Endothelial cell of umbilical vein (primary cell): ENCODE data around the gene LRRC8C. TPM values are rescaled to one million over a fixed set of nuclear protein-coding genes. Genes with fewer than 3 reads are reported as not detected.

Experiments
- BruUV-seq: library from RNA; stranded (reverse); fragments of 400-500 nt; replicated peaks from 2 replicates; lab custom pipeline; 2021; lab: Mats Ljungman, UMichigan
- CTCF ChIA-PET: fragments of 300-600, 350-600 bp; sonication (Branson Sonifier 250); formaldehyde crosslinking; loops from one replicate; lab custom pipeline; 2021; ENCODE audit warnings: antibody characterized with exemption, inconsistent platforms; lab: Charles Lee
- POLR2A ChIA-PET: fragments of 300-600, 350-600 bp; sonication (Branson Sonifier 250); formaldehyde crosslinking; loops from one replicate; lab custom pipeline; 2021; ENCODE audit warnings: antibody characterized with exemption, inconsistent platforms; lab: Charles Lee
- DNase-seq: peaks from one replicate; pipeline ENCODE4 v3.0.0-alpha.2; 2011; ENCODE audit warnings: low read depth, low spot score
- FAIRE-seq: peaks from 2 replicates; lab custom pipeline; 2011; peaks lifted over from hg19 to GRCh38; lab: Jason Lieb, UNC
- H2AFZ ChIP-seq: 2 replicates; pipeline ENCODE4 v1.6.0; 2012; ENCODE audit warnings: low read depth, low read length, control low read depth, inconsistent platforms
- H3K27ac ChIP-seq: 2 replicates; pipeline ENCODE4 v1.5.1; 2011; ENCODE audit warnings: low read depth, mild to moderate bottlenecking, control low read depth, low read length, moderate library complexity; ENCODE audit not compliant: insufficient read depth
- H3K27me3 ChIP-seq, 2 experiments: 2 replicates each; pipeline versions ENCODE4 v1.6.0 to v1.6.1; 2011; ENCODE audit warnings: low read length in 2 of 2, mixed read lengths in 1 of 2; ENCODE audit not compliant: control insufficient read depth in 2 of 2, insufficient read depth in 2 of 2
- H3K36me3 ChIP-seq, 2 experiments: 2 replicates in 1 of 2; 3 replicates in 1 of 2; pipeline ENCODE4 v1.5.1; 2011; ENCODE audit warnings: low read length in 2 of 2, mild to moderate bottlenecking in 1 of 2, moderate library complexity in 1 of 2; ENCODE audit not compliant: control insufficient read depth in 2 of 2, insufficient read depth in 2 of 2; ENCODE audit errors: extremely low read depth in 1 of 2
- H3K4me1 ChIP-seq: 3 replicates; pipeline ENCODE4 v1.5.1; 2011; ENCODE audit warnings: mild to moderate bottlenecking, low read length; ENCODE audit not compliant: control insufficient read depth, insufficient read depth; ENCODE audit errors: extremely low read depth
- H3K4me2 ChIP-seq: 2 replicates; pipeline ENCODE4 v1.6.1; 2011; ENCODE audit warnings: low read length, control low read depth, mixed read lengths; ENCODE audit not compliant: insufficient read depth
- H3K4me3 ChIP-seq, 3 experiments: fragments of 200-600 bp in 1 of 3; sonication (generic), shearing (Covaris generic) in 1 of 3; replicated peaks in 1 of 3; 2 replicates each; pipeline ENCODE4 v1.5.1; 2011 to 2016; ENCODE audit warnings: control low read depth in 3 of 3, low read length in 3 of 3, mild to moderate bottlenecking in 2 of 3, inconsistent platforms in 1 of 3, low read depth in 1 of 3, moderate library complexity in 1 of 3; ENCODE audit not compliant: insufficient read depth in 1 of 3
- H3K79me2 ChIP-seq: 2 replicates; pipeline ENCODE4 v1.6.0; 2012; ENCODE audit warnings: low read length, inconsistent platforms; ENCODE audit not compliant: control insufficient read depth, insufficient read depth
- H3K9ac ChIP-seq: replicated peaks from 2 replicates; pipeline ENCODE3; 2011; ENCODE audit warnings: low read length, control low read depth; ENCODE audit not compliant: insufficient read depth; ENCODE audit errors: extremely low read depth
- H3K9me1 ChIP-seq: replicated peaks from 3 replicates; pipeline ENCODE4 v1.6.0; 2011; ENCODE audit warnings: mild to moderate bottlenecking, low read length; ENCODE audit not compliant: control insufficient read depth, insufficient read depth; ENCODE audit errors: extremely low read depth
- H3K9me3 ChIP-seq: replicated peaks from 2 replicates; pipeline ENCODE4 v1.5.1; 2012; ENCODE audit warnings: low read length, inconsistent platforms; ENCODE audit not compliant: control insufficient read depth, insufficient read depth
- H4K20me1 ChIP-seq: replicated peaks from 2 replicates; pipeline ENCODE3; 2011; ENCODE audit warnings: mild to moderate bottlenecking, low read length; ENCODE audit not compliant: control insufficient read depth, insufficient read depth; ENCODE audit errors: extremely low read depth
- EZH2 ChIP-seq: IDR thresholded peaks from 2 replicates; pipeline ENCODE4 v1.6.1; 2012; ENCODE audit warnings: borderline replicate concordance, low read depth, mild to moderate bottlenecking, moderate library complexity, low read length, inconsistent platforms; ENCODE audit not compliant: severe bottlenecking
- FOS ChIP-seq: IDR thresholded peaks from 2 replicates; pipeline ENCODE4 v1.6.1; 2011; ENCODE audit warnings: mild to moderate bottlenecking, low read length, moderate library complexity, borderline replicate concordance; ENCODE audit not compliant: insufficient read depth
- GATA2 ChIP-seq: IDR thresholded peaks from 2 replicates; pipeline ENCODE4 v1.7.0; 2011; ENCODE audit warnings: low read depth, mild to moderate bottlenecking, moderate library complexity, mixed read lengths, low read length; ENCODE audit not compliant: insufficient read length, insufficient read depth
- JUN ChIP-seq: IDR thresholded peaks from 2 replicates; pipeline ENCODE4 v1.6.1; 2011; ENCODE audit warnings: borderline replicate concordance, low read depth; ENCODE audit not compliant: insufficient read length, insufficient read depth
- MYC ChIP-seq: IDR thresholded peaks from one replicate; pipeline ENCODE4 v1.6.1; 2011; ENCODE audit warnings: mild to moderate bottlenecking, low read depth, low read length
- POLR2A ChIP-seq: IDR thresholded peaks from 2 replicates; pipeline ENCODE4 v1.6.1; 2012; ENCODE audit warnings: low read depth, mild to moderate bottlenecking, control low read depth, low read length
- POLR2AphosphoS5 ChIP-seq: IDR thresholded peaks from 2 replicates; pipeline ENCODE4 v1.6.1; 2012; ENCODE audit warnings: low read depth, mild to moderate bottlenecking, control low read depth, low read length, moderate library complexity; ENCODE audit not compliant: insufficient read depth
- dilution Hi-C: fragments of 300-500 bp; cut with MboI; formaldehyde crosslinking; loops from one replicate; pipeline ENCODE4 v1.15.0; 2019; ENCODE audit warnings: low sequenced_read_pairs; ENCODE audit not compliant: extremely low pct_ligation_motif_present
- intact Hi-C: fragments of 100-400 bp; cut with micrococcal nuclease; formaldehyde crosslinking; loops from one replicate; pipeline ENCODE4 v1.10.0; 2022
- polyA plus RNA-seq, 4 experiments: library from polyadenylated mRNA; depleted of rRNA in 3 of 4; stranded (reverse) in 3 of 4; unstranded in 1 of 4; fragments of >200 nt; gene quantifications; 2 replicates each; pipeline versions ENCODE4 v1.2.1 to v1.2.3, GENCODE V29; 2011 to 2012; ENCODE audit warnings: missing spikeins in 1 of 4
- total RNA-seq: library from RNA; stranded (reverse); gene quantifications from 2 replicates; pipeline ENCODE4 v1.2.3, GENCODE V29; 2021
- TF ChIP-seq, protein P1 (sequence below), 2 donors: IDR thresholded peaks; 1 replicate in 1 of 2; 2 replicates in 1 of 2; pipeline ENCODE4 v1.5.1; 2011; ENCODE audit warnings: low read length in 2 of 2, mild to moderate bottlenecking in 2 of 2, moderate library complexity in 2 of 2, control low read depth in 1 of 2, inconsistent platforms in 1 of 2, low read depth in 1 of 2; ENCODE audit not compliant: insufficient read depth in 1 of 2; ENCODE audit errors: extremely low read depth in 1 of 2
- TF ChIP-seq, protein P2 (sequence below): IDR thresholded peaks from 2 replicates; pipeline ENCODE4 v1.6.1; 2011; ENCODE audit not compliant: insufficient read depth, insufficient read length

Gene LRRC8C
- total and polyA plus RNA-seq, 2 donors (not counting 3 experiments of a cell fraction or from before 2014, with no cell fraction given): 33.6 to 51.5 TPM

- no peaks in the 10 kb centered on the region for H4K20me1 ChIP-seq
- no peak overlapping the region for H3K4me3 ChIP-seq
- POLR2A ChIA-PET: no interaction called here
- H3K27ac ChIP-seq: no peak overlapping the region
- H3K36me3 ChIP-seq: no peaks in the 10 kb centered on the region
- DNase-seq: no peak
- dilution Hi-C loops (no loop called here), intact Hi-C loops (no loop called here)
- no peaks in the 10 kb centered on the region for H3K79me2 ChIP-seq
- no peaks in the 10 kb centered on the region for H3K9me1 ChIP-seq
- H3K27me3 ChIP-seq: no peaks in the 10 kb centered on the region
- H3K4me2 ChIP-seq: no peak overlapping the region
- no peak overlapping the region for H3K9ac ChIP-seq
- CTCF ChIA-PET: interaction anchor here (0.9 to 8.1 kb wide), 6 partner anchors 12 to 384 kb away, joined by 3 to 111 read pairs (median 8); no protein-coding TSS in a partner anchor
- BruUV-seq: no TSS peak
- FAIRE-seq: no peak
- TF ChIP-seq POLR2A (no peak), FOS (no peak), GATA2 (no peak), POLR2AphosphoS5 (no peak), JUN (no peak), EZH2 (no peak), MYC (no peak)
- TF ChIP-seq, protein P1, sequence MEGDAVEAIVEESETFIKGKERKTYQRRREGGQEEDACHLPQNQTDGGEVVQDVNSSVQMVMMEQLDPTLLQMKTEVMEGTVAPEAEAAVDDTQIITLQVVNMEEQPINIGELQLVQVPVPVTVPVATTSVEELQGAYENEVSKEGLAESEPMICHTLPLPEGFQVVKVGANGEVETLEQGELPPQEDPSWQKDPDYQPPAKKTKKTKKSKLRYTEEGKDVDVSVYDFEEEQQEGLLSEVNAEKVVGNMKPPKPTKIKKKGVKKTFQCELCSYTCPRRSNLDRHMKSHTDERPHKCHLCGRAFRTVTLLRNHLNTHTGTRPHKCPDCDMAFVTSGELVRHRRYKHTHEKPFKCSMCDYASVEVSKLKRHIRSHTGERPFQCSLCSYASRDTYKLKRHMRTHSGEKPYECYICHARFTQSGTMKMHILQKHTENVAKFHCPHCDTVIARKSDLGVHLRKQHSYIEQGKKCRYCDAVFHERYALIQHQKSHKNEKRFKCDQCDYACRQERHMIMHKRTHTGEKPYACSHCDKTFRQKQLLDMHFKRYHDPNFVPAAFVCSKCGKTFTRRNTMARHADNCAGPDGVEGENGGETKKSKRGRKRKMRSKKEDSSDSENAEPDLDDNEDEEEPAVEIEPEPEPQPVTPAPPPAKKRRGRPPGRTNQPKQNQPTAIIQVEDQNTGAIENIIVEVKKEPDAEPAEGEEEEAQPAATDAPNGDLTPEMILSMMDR (IDR thresholded peaks at IDR 0.05; ENCODE audit: extremely low read depth in 1 of 2, insufficient read depth in 1 of 2, low read depth in 1 of 2, low read length in 2 of 2): no peak
- TF ChIP-seq, protein P2, sequence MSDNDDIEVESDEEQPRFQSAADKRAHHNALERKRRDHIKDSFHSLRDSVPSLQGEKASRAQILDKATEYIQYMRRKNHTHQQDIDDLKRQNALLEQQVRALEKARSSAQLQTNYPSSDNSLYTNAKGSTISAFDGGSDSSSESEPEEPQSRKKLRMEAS: no peak
- H2AFZ ChIP-seq: no peak overlapping the region
- H3K9me3 ChIP-seq: no peaks in the 10 kb centered on the region
- peaks cover 5% of the 10 kb centered on the region for H3K4me1 ChIP-seq
Observed at GRCh38 chr1:89594096-89594740, 38.7 kb upstream of the LRRC8C start.
